ENCODE results near the gene FCHSD2.

DNA sequence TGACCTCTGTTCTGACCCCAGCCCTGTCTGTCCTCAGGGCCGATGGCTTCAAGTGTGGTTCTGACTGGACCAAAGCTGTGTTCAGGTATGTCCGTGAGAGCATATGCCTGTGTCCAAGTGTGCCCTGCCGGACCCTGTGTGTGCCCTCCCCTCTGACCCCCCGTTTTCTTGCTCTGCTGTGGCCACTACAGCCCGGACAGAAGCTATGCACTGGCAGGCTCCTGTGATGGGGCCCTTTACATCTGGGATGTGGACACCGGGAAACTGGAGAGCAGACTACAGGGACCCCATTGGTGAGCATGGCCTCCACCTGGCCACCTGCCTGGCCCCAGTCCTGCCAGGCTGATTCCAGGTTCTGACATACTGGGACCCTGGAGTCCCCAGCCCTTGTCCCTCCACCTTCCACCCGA is 313.4 kb downstream of the FCHSD2 start:
- TF ChIP-seq, protein P1, sequence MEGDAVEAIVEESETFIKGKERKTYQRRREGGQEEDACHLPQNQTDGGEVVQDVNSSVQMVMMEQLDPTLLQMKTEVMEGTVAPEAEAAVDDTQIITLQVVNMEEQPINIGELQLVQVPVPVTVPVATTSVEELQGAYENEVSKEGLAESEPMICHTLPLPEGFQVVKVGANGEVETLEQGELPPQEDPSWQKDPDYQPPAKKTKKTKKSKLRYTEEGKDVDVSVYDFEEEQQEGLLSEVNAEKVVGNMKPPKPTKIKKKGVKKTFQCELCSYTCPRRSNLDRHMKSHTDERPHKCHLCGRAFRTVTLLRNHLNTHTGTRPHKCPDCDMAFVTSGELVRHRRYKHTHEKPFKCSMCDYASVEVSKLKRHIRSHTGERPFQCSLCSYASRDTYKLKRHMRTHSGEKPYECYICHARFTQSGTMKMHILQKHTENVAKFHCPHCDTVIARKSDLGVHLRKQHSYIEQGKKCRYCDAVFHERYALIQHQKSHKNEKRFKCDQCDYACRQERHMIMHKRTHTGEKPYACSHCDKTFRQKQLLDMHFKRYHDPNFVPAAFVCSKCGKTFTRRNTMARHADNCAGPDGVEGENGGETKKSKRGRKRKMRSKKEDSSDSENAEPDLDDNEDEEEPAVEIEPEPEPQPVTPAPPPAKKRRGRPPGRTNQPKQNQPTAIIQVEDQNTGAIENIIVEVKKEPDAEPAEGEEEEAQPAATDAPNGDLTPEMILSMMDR (IDR thresholded peaks at IDR 0.05) = no peak
- TF ChIP-seq POLR2A (IDR thresholded peaks at IDR 0.05) = no peak

All from suprapubic skin (tissue), 3 donors.